AG09319 (cell line): ENCODE measurements around the gene OR6P1.

Experiments used
- DNase-seq: peaks from one replicate; pipeline ENCODE4 v3.0.0-alpha.2; 2010; ENCODE audit warnings: low read depth; ENCODE audit errors: extremely low read depth
- TF ChIP-seq, protein P1 (sequence below): IDR thresholded peaks from 2 replicates; pipeline ENCODE4 v1.5.1; 2011; ENCODE audit warnings: low read depth, mild to moderate bottlenecking, inconsistent platforms, low read length, moderate library complexity

The OR6P1 gene

DNA sequence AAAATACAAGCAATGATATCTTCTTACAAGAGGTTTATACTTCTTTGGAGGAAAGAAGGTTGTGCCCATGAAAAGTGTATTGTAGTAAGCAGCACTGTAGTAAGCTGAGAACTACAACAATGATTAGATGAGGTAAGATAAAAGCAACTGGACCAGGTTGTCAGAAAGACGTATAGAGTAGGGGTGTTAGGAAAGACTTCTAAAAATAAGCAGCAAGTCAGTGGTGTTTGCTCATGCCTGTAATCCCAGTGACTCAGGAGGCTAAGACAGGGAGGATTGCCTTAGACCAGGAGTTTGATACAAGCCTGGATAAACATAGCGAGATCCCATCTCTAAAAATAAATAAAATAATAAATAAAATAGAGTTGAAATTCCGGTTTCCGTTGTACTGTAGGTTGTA is 13.6 kb upstream of the OR6P1 start:
- DNase-seq, result no peak
- TF ChIP-seq, protein P1, sequence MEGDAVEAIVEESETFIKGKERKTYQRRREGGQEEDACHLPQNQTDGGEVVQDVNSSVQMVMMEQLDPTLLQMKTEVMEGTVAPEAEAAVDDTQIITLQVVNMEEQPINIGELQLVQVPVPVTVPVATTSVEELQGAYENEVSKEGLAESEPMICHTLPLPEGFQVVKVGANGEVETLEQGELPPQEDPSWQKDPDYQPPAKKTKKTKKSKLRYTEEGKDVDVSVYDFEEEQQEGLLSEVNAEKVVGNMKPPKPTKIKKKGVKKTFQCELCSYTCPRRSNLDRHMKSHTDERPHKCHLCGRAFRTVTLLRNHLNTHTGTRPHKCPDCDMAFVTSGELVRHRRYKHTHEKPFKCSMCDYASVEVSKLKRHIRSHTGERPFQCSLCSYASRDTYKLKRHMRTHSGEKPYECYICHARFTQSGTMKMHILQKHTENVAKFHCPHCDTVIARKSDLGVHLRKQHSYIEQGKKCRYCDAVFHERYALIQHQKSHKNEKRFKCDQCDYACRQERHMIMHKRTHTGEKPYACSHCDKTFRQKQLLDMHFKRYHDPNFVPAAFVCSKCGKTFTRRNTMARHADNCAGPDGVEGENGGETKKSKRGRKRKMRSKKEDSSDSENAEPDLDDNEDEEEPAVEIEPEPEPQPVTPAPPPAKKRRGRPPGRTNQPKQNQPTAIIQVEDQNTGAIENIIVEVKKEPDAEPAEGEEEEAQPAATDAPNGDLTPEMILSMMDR, result no peak

DNA sequence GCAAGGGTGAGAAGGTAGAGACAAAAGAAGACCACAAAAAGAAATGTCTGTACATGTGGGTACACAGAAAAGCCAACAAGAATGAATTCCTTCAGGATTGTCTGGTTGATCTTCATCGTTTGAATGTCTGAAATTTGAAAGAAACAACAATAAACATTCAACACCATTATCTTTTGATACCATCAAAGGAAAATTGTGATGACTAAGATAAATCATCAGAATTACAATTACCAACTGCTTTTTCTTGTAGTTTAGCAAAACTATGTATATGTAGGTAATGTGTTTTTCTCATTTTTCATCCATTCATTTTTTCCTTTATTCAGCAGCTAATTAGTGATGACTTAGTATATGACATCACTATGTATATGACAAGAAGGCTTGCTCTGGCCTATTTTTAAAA is 9.4 kb upstream of the OR6P1 start, which contains the start of gene OR10X1:
TSS of gene OR10X1 (minus strand) at position 167 of the 400 bp plus-strand sequence. CDS start at position 167, 0 bp downstream.
- no peak for DNase-seq
- TF ChIP-seq, protein P1, result no peak

DNA sequence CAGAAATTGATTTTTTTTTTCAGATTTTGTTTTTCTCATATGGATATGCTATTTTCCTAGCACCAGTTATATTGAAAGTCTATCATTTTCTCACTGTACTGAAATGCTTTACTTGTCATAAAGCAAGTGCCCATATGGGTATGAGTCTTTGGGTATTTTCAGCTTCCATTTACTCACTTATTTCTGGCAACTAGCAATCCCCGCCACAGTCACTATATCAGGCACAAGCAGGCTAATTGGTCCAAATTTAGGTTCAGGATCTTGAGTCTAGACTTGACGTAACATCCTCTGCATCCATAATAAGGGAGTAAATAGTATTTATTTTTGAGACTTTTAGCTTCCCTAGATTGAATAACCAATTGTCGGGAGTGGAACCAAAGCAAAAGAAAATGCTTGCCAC is 7.2 kb upstream of the OR6P1 start:
- TF ChIP-seq, protein P1, result no peak
- no peak for DNase-seq

DNA sequence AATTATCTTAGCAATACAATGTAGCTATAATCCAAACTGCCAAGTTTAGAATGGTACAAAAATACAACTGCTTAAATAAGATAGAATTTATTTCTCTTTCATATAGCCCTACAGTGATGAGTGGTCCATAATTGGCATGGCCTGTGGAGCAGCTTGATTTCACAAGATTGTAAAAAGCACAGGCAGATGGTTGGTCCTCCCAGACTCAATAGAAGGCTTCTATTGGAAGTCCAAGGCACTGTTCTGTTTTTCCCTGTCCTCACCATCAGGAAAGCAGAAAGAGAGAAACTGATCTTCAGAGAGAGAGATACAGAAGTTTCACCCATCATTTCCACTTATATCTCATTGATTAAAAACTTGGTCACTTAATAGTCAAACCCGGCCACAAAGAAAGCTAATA is 1.8 kb upstream of the OR6P1 start:
- TF ChIP-seq, protein P1, result no peak
- DNase-seq, result no peak

DNA sequence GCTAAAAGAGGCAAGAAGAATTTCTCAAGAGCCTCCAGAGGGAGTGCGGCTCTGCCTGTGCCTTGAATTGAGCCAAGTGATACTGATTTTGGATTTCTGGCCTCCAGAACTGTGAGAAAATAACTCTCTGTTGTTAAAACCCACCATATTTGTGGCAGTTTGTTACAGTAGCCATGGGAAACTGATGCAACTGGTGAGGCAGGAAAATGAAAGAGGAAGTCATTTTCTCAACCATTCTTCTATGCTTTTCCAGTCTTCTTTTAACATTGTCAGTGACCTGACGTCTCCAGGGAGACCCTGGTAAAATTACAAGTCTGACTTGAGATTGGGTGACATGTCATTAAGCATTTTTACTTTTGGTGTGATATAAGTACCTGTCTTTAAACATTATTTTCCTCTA is 5.8 kb downstream of the OR6P1 start:
- DNase-seq, result no peak
- TF ChIP-seq, protein P1, result no peak

DNA sequence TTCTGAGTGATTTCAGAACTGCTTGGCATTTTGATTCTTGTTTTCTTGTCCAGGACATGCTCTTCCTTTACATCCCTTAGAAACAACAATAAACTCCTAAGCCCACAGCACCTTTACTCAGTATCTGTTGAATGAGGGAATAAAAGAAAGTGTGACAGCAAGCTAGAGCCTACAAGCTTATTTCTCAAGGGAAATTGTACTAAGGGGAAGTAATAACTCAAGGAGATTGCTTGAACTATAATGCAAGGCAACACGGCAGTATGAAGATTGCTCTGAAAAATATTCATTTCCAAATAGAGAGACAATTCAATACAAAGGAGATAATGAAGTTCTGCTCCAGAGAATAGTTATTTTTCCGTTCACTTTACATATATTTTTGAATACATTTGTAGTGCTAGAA is 6.5 kb downstream of the OR6P1 start:
- no peak for DNase-seq
- TF ChIP-seq, protein P1, result no peak

DNA sequence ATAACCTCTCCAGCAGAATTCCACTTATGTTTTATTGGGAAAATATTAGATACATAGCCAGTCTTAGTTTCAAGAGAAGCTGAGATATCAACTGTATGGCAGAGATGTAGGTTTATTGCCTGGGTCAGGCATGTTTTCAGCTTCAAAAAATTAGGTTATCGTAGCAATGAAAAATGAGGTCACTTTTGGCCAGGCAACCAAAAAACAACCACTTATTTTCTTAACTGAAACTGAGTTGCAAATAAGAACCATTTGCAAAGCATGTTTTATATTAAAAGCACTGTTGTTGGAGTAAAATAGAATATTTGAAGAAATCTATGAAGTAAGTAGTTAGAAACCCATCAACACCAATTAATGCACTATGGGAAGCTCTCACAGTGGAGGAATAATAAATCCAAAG is 10.7 kb downstream of the OR6P1 start:
- TF ChIP-seq, protein P1, result no peak
- DNase-seq, result no peak
